Spleen (tissue), 7 donors: ENCODE results near the gene ITGB5.

ENCODE experiments used
- CTCF ChIP-seq, 11 experiments: fragments of 200-600 bp in 7 of 11; fragments of 450-650 bp in 4 of 11; sonication (generic) in 4 of 11; IDR thresholded peaks in 8 of 11; conservative IDR thresholded peaks in 3 of 11; 1 replicate in 7 of 11; 2 replicates in 4 of 11; pipeline versions ENCODE4 v1.4.0 to v1.8.0; 2016 to 2021; ENCODE audit warnings: antibody characterized with exemption in 11 of 11, inconsistent platforms in 4 of 11, mild to moderate bottlenecking in 1 of 11
- POLR2A ChIP-seq, 3 donors: fragments of 450-650 bp; IDR thresholded peaks; one replicate each; pipeline ENCODE4 v1.5.1; 2017; ENCODE audit warnings: antibody characterized with exemption in 3 of 3, mild to moderate bottlenecking in 1 of 3
- donor health status: DM: no; HTN: no; CAD: no; lungs with moderate emphysema.
- donor health status: DM: no; HTN: no; CAD: no.
- donor health status: DM: no; HTN: no; CAD: no.

DNA sequence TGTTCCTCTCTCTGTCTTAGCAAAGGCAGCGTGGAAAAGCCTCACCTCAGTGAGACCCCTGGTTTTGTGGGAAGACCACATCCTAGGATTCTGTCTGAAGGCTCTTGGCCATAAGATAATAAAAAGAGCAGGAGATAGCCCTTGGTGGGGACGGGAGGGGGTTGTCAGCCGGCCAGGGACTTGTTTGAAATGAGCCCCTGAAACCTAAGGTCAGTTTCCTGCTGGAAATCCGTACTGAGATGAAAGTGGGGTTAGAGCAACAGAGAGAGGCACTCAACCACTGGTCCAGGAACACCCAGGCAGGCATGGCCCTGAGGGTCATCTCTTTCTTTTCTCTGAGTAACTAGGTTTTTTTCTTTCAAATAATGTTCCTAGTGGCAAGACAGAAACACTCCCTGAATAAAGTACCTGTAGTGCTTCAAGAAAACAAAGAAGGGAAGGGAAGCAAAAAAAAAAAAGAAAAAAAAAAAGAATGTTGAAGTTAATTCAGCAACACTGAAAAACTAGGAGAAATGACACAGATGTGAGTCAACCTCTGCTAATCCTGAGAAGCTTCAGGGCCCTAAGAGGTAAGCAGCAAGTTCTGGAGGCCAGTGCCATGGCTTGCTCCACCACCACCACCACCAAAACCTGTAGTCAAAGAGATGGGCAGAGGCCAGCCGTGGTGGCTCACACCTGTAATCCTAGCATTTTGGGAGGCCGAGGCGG lies 3.2 kb downstream of the ITGB5 start:
- TF ChIP-seq POLR2A (IDR thresholded peaks at IDR 0.05): no peak
- TF ChIP-seq CTCF (IDR thresholded peaks at IDR 0.05 in 8 of 11, conservative IDR thresholded peaks at IDR 0.05 in 3 of 11): no peak
